PC-9 (cell line): ENCODE results near the gene RALGPS1. TPM values are rescaled to one million over a fixed set of nuclear protein-coding genes. Genes with fewer than 3 reads are reported as not detected.

Experiments
- BruUV-seq: library from RNA; stranded (reverse); fragments of 400-500 nt; replicated peaks from 2 replicates; lab custom pipeline; 2021; lab: Mats Ljungman, UMichigan
- CTCF ChIA-PET: fragments of 300-600 bp; sonication (Branson Sonifier 250); formaldehyde crosslinking; loops from one replicate; lab custom pipeline; 2022; ENCODE audit warnings: antibody characterized with exemption; lab: Charles Lee
- POLR2A ChIA-PET: fragments of 300-600 bp; sonication (Branson Sonifier 250); formaldehyde crosslinking; loops from one replicate; lab custom pipeline; 2022; ENCODE audit warnings: antibody characterized with exemption; ENCODE audit not compliant: unreplicated experiment; lab: Charles Lee
- DNase-seq, 2 experiments: peaks; one replicate each; pipeline versions ENCODE4 v3.0.0 to v3.0.0-alpha.2; 2015 to 2022; ENCODE audit warnings: mixed read lengths in 1 of 2
- H2AFZ ChIP-seq: fragments of 200-600 bp; sonication (generic); 2 replicates; pipeline ENCODE4 v1.8.1; 2017; ENCODE audit warnings: antibody characterized with exemption
- H3F3A ChIP-seq: fragments of 200-600 bp; sonication (generic); 2 replicates; pipeline ENCODE4 v1.8.1; 2017; ENCODE audit warnings: antibody characterized with exemption, mild to moderate bottlenecking, low read depth; ENCODE audit not compliant: insufficient read depth
- H3K27ac ChIP-seq: fragments of 200-600 bp; sonication (generic); 2 replicates; pipeline ENCODE4 v1.6.1; 2016; ENCODE audit warnings: mixed run types
- H3K27me3 ChIP-seq: fragments of 200-600 bp; sonication (generic); 2 replicates; pipeline ENCODE4 v1.6.1; 2016; ENCODE audit warnings: low read depth, mixed run types; ENCODE audit not compliant: insufficient read depth
- H3K36me3 ChIP-seq: fragments of 200-600 bp; sonication (generic); 2 replicates; pipeline ENCODE4 v1.6.1; 2016; ENCODE audit warnings: low read depth, mixed run types
- H3K4me1 ChIP-seq: fragments of 200-600 bp; sonication (generic); replicated peaks from 2 replicates; pipeline ENCODE4 v1.6.1; 2016; ENCODE audit warnings: mixed run types; ENCODE audit not compliant: insufficient read depth
- H3K4me2 ChIP-seq: fragments of 200-600 bp; sonication (generic); 2 replicates; pipeline ENCODE4 v1.6.1; 2017; ENCODE audit warnings: mixed run types
- H3K4me3 ChIP-seq: fragments of 200-600 bp; sonication (generic); 2 replicates; pipeline ENCODE4 v1.6.1; 2016; ENCODE audit warnings: mixed run types
- H3K79me2 ChIP-seq: fragments of 200-600 bp; sonication (generic); 2 replicates; pipeline ENCODE4 v1.6.1; 2017; ENCODE audit warnings: low read depth, mixed run types
- H3K9me2 ChIP-seq: fragments of 200-600 bp; sonication (generic); 2 replicates; pipeline ENCODE4 v1.8.1; 2017; ENCODE audit warnings: mild to moderate bottlenecking; ENCODE audit not compliant: insufficient read depth
- H3K9me3 ChIP-seq: fragments of 200-600 bp; sonication (generic); 2 replicates; pipeline ENCODE4 v1.8.1; 2016; ENCODE audit warnings: low read depth; ENCODE audit not compliant: insufficient read depth
- H4K20me1 ChIP-seq: fragments of 200-600 bp; sonication (generic); 2 replicates; pipeline ENCODE4 v1.8.1; 2017; ENCODE audit not compliant: insufficient read depth
- CTCF ChIP-seq: fragments of 200-600 bp; sonication (generic); conservative IDR thresholded peaks from 2 replicates; pipeline ENCODE4 v1.6.1; 2017; ENCODE audit warnings: mixed run types, antibody characterized with exemption, mild to moderate bottlenecking, moderate library complexity
- EZH2 ChIP-seq: fragments of 200-600 bp; sonication (generic); IDR thresholded peaks from 2 replicates; pipeline ENCODE4 v1.8.0; 2017; ENCODE audit warnings: antibody characterized with exemption, low read depth
- intact Hi-C: fragments of 100-400 bp; cut with micrococcal nuclease; formaldehyde crosslinking; loops from one replicate; pipeline ENCODE4 v1.10.0; 2022; ENCODE audit not compliant: unreplicated experiment
- total RNA-seq: library from RNA; stranded (reverse); gene quantifications from 2 replicates; pipeline ENCODE4 v1.2.3, GENCODE V29; 2021

The RALGPS1 gene
- total RNA-seq, 1 experiment from 2014 or later: 23.3 TPM

DNA sequence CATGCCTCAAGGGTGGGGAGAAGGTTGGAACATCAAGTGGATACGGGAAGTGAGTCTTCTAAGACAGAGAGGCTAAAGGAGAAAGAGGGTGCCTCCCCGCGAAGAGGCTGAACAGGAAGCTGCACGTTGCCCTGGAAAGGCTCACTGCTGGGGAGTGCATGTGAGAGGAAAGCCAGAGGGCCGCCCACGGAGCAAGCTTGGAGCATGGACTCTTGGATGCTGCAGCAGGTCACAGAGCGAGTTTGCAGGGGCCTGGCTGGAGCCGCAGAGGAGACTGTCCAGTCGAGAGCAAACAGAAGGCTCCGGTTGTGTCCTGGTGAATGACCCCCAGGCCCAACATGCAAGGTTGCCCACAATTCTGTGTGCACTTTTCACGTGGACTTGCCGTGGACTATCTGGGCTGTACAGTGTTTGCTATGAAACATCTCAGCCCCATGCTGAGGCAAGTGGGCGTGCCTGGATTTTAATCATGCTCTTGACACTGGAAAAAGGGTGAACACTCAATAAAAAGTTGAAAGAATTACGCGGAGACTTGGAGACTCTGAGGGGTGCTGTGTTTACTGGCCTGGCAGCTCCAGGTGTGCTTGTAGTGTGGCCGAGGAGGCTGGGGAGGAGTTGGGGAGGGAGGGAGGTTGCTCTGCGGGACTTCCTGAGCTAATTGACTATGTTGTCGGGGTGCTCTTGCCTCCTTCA lies 295.5 kb downstream of the RALGPS1 start:
- Histone ChIP-seq H2AFZ (no peak overlapping the region), H3K9me2 (no peaks in the 10 kb centered on the region), H3K4me3 (no peak overlapping the region), H3K27ac (no peak overlapping the region), H3K36me3 (no peaks in the 10 kb centered on the region), H4K20me1 (no peaks in the 10 kb centered on the region), H3F3A (no peaks in the 10 kb centered on the region; the same call in 1 of the 2 replicates), H3K4me1 (0 out of 2 replicates have a peak, but pooled peaks cover 4% of the 10 kb centered on the region), H3K4me2 (no peak overlapping the region), H3K27me3 (no peaks in the 10 kb centered on the region), H3K9me3 (no peaks in the 10 kb centered on the region), H3K79me2 (no peaks in the 10 kb centered on the region)
- no TSS peak for BruUV-seq
- ChIA-PET POLR2A (no interaction called here), CTCF (no interaction called here)
- intact Hi-C loops: loop anchor here (1.0 kb wide), 1 partner anchor 239 kb away; no protein-coding TSS in a partner anchor
- no peak for DNase-seq
- TF ChIP-seq CTCF: no peak
- no peak for TF ChIP-seq EZH2

GRCh38 chr9:127210851-127211730 lies 296.5 kb downstream of the RALGPS1 start:
- Histone ChIP-seq H3K9me2 (no peaks in the 10 kb centered on the region), H3K27me3 (no peaks in the 10 kb centered on the region), H2AFZ (no peak overlapping the region), H3K9me3 (no peaks in the 10 kb centered on the region), H3K36me3 (no peaks in the 10 kb centered on the region), H3K4me1 (0 out of 2 replicates have a peak, but pooled peaks cover 4% of the 10 kb centered on the region), H3F3A (no peaks in the 10 kb centered on the region; the same call in 1 of the 2 replicates), H3K4me3 (no peak overlapping the region), H3K27ac (no peak overlapping the region), H3K4me2 (no peak overlapping the region), H3K79me2 (no peaks in the 10 kb centered on the region), H4K20me1 (no peaks in the 10 kb centered on the region)
- ChIA-PET POLR2A (no interaction called here), CTCF (interaction anchor here (0.6 kb wide), 1 partner anchor 902 kb away, joined by 5 read pairs; no protein-coding TSS in a partner anchor)
- intact Hi-C loops: no loop called here
- no TSS peak for BruUV-seq
- DNase-seq: no peak
- TF ChIP-seq CTCF: no peak
- no peak for TF ChIP-seq EZH2

GRCh38 chr9:127211983-127212382 lies 297.4 kb downstream of the RALGPS1 start:
- Histone ChIP-seq H3K27me3 (no peaks in the 10 kb centered on the region), H3K4me3 (no peak overlapping the region), H3K36me3 (no peaks in the 10 kb centered on the region), H3K4me1 (0 out of 2 replicates have a peak, but pooled peaks cover 4% of the 10 kb centered on the region), H3K9me3 (no peaks in the 10 kb centered on the region), H3K4me2 (no peak overlapping the region), H3K9me2 (no peaks in the 10 kb centered on the region), H2AFZ (no peak overlapping the region), H3K27ac (no peak overlapping the region), H4K20me1 (no peaks in the 10 kb centered on the region), H3F3A (no peaks in the 10 kb centered on the region; the same call in 1 of the 2 replicates), H3K79me2 (no peaks in the 10 kb centered on the region)
- CTCF ChIA-PET: no interaction called here
- POLR2A ChIA-PET: no interaction called here
- no peak for TF ChIP-seq CTCF
- no peak for TF ChIP-seq EZH2
- no TSS peak for BruUV-seq
- intact Hi-C loops: no loop called here
- DNase-seq: no peak
